HG03045 (cell line): ENCODE measurements around the gene IFITM5.
"Not testable (repeated sequence)": the region's sequence is repeated elsewhere in the genome, so short reads cannot be mapped to it uniquely, and the experiment has no call there.

ENCODE experiments used
- ATAC-seq: cut with Tn5 transposase; IDR thresholded peaks from one replicate; pipeline ENCODE4 v1.9.1; 2021; ENCODE audit warnings: mild to moderate bottlenecking, moderate library complexity; ENCODE audit not compliant: unreplicated experiment

Gene IFITM5

GRCh38 chr11:299081-299891 lies at the start of gene IFITM5:
Gene IFITM5, minus strand, starts transcription at chr11:299526. Its CDS starts 36 bp downstream, at chr11:299490.
- ATAC-seq = no peak

- ATAC-seq = no peak
Observed at GRCh38 chr11:346529-346928, 47.2 kb upstream of the IFITM5 start.

GRCh38 chr11:344836-345578 lies 45.7 kb upstream of the IFITM5 start:
- no peak for ATAC-seq

GRCh38 chr11:342328-342727 lies 43.0 kb upstream of the IFITM5 start:
- no peak for ATAC-seq

- no peak for ATAC-seq
Observed at GRCh38 chr11:340539-341512, 41.5 kb upstream of the IFITM5 start.

GRCh38 chr11:339963-340362 lies 40.6 kb upstream of the IFITM5 start:
- ATAC-seq = no peak

- no peak for ATAC-seq
Observed at GRCh38 chr11:337711-338110, 38.4 kb upstream of the IFITM5 start.

- ATAC-seq = no peak
Observed at GRCh38 chr11:336659-337198, 37.4 kb upstream of the IFITM5 start.

- ATAC-seq = no peak
Observed at GRCh38 chr11:335779-336658, 36.7 kb upstream of the IFITM5 start.

- no peak for ATAC-seq
Observed at GRCh38 chr11:334264-334994, 35.1 kb upstream of the IFITM5 start.

- not testable (repeated sequence) for ATAC-seq
Observed at GRCh38 chr11:333616-334263, 34.4 kb upstream of the IFITM5 start.

GRCh38 chr11:332651-333480 lies 33.5 kb upstream of the IFITM5 start:
- no peak for ATAC-seq

- no peak for ATAC-seq
Observed at GRCh38 chr11:331358-332060, 32.2 kb upstream of the IFITM5 start.

- no peak for ATAC-seq
Observed at GRCh38 chr11:330694-331357, 31.5 kb upstream of the IFITM5 start.

- ATAC-seq = no peak
Observed at GRCh38 chr11:330307-330693, 31.0 kb upstream of the IFITM5 start.

GRCh38 chr11:329886-330253 lies 30.5 kb upstream of the IFITM5 start:
- ATAC-seq = no peak
